Body of pancreas (tissue), 4 donors: ENCODE measurements around the gene LRRFIP2.

Experiments used
- CTCF ChIP-seq, 7 experiments: fragments of 450-650 bp in 4 of 7; fragments of 200-600 bp in 3 of 7; sonication (generic) in 3 of 7; IDR thresholded peaks; one replicate each; pipeline ENCODE4 v1.5.1; 2016 to 2019; ENCODE audit warnings: antibody characterized with exemption in 7 of 7
- POLR2A ChIP-seq, 3 donors: fragments of 450-650 bp; IDR thresholded peaks; one replicate each; pipeline ENCODE4 v1.6.1; 2016; ENCODE audit warnings: antibody characterized with exemption in 3 of 3, mild to moderate bottlenecking in 2 of 3

- TF ChIP-seq CTCF (IDR thresholded peaks at IDR 0.05) (no peak), POLR2A (IDR thresholded peaks at IDR 0.05) (no peak)
Measured at GRCh38 chr3:37214076-37214475, 39.7 kb upstream of the LRRFIP2 start.
